ENCODE measurements around the gene CD83. TPM values are rescaled to one million over a fixed set of nuclear protein-coding genes. Genes with fewer than 3 reads are reported as not detected.
"Not testable (repeated sequence)": the region's sequence is repeated elsewhere in the genome, so short reads cannot be mapped to it uniquely, and the experiment has no call there.

CD83 gene
- total and polyA plus RNA-seq, 2 donors (not counting 1 experiment from before 2014, with no cell fraction given): 320 to 332 TPM

DNA sequence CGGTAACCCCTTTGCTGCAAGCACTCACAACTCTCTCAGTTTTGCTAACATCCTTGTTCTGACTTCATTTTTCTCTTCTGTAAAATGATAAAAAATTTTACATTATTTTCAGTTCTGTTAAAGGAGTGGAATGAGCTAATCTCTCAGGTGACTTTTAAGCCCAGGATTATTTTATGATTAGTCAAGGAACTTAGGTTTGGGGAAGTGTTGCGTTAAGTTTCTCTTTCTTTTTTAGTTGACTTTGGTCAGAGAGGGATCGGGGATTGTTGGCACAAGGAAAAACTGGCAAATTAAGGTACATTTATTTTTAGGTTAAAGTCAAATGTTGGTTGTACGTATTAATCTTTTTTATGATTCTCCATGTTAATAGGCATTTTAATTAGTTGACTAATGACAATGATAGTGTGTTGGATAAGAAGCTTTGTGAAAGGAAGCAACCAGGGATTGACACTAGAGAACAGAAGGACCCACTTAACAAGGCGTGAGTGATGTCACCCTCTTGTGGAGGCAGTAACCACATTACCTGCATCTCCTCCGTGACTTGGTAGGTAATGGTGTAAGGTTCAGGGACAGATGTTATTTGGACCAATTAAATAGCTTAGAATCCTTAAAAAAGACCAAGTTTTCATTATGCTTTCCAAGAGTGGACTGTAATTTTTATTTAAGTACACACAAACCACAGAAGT is 31.6 kb downstream of the CD83 start:
- Mint-ChIP-seq H3K27ac (no peak overlapping the region), H3K9me3 (ENCODE audit: insufficient read depth) (no peaks in the 10 kb centered on the region), H3K27me3 (no peaks in the 10 kb centered on the region), H3K4me1 (peaks cover 42% of the 10 kb centered on the region), H3K4me3 (peak overlapping the region; percentile 46)
- Histone ChIP-seq H3K36me3 (replicated peaks in 1 of 2; ENCODE audit: control extremely low read depth in 1 of 2, control insufficient read depth in 1 of 2, extremely low read depth in 1 of 2, insufficient read depth in 2 of 2, low read length in 1 of 2) (no peaks in the 10 kb centered on the region), H3K27ac (ENCODE audit: low read length in 2 of 2) (no peak overlapping the region), H3K27me3 (replicated peaks in 1 of 4; ENCODE audit: control extremely low read depth in 1 of 4, control insufficient read depth in 3 of 4, insufficient read depth in 4 of 4, low read length in 3 of 4) (no peaks in the 10 kb centered on the region), H3K4me2 (replicated peaks; ENCODE audit: low read depth, low read length, poor library complexity, severe bottlenecking) (peak overlapping the region; percentile 46), H4K20me1 (ENCODE audit: control insufficient read depth, insufficient read depth, low read length, poor library complexity, severe bottlenecking) (peaks cover 7% of the 10 kb centered on the region), H2AFZ (ENCODE audit: insufficient read depth, low read depth, low read length, poor library complexity, severe bottlenecking) (no peak overlapping the region), H3K9me3 (ENCODE audit: control extremely low read depth in 1 of 3, control insufficient read depth in 2 of 3, insufficient read depth in 1 of 3, low read length in 2 of 3) (no peaks in the 10 kb centered on the region), H3K4me3 (ENCODE audit: control extremely low read depth in 1 of 5, extremely low read depth in 1 of 5, insufficient read depth in 1 of 5, low read depth in 2 of 5, low read length in 4 of 5) (peak overlapping the region in 2 of 5 experiments; percentile 8 to 22), H3K79me2 (ENCODE audit: control insufficient read depth, insufficient read depth, low read length) (peaks cover 32% of the 10 kb centered on the region), H3K9ac (ENCODE audit: low read length) (peak overlapping the region; percentile 19), H3K4me1 (ENCODE audit: control insufficient read depth in 2 of 2, insufficient read depth in 2 of 2, low read length in 2 of 2) (peaks cover 16 to 17% of the 10 kb centered on the region in 2 donors)
- no peak for ATAC-seq (ENCODE audit: low read depth)
- no peak for TF ChIP-seq EZH2 (IDR thresholded peaks at IDR 0.05; ENCODE audit: borderline replicate concordance, insufficient read depth, low read depth, low read length, poor library complexity, severe bottlenecking)
- DNase-seq: peak; percentile 49
- intact Hi-C loops (cut with micrococcal nuclease): no loop called here
- CTCF ChIA-PET: interaction anchor here (0.6 to 3.1 kb wide), 6 partner anchors 19 to 241 kb away, joined by 3 to 16 read pairs (median 4); no protein-coding TSS in a partner anchor
- WGBS (ENCODE audit: insufficient coverage): 33% methylated on average over 1 of the region's 6 CpGs
- POLR2A ChIA-PET: no interaction called here

DNA sequence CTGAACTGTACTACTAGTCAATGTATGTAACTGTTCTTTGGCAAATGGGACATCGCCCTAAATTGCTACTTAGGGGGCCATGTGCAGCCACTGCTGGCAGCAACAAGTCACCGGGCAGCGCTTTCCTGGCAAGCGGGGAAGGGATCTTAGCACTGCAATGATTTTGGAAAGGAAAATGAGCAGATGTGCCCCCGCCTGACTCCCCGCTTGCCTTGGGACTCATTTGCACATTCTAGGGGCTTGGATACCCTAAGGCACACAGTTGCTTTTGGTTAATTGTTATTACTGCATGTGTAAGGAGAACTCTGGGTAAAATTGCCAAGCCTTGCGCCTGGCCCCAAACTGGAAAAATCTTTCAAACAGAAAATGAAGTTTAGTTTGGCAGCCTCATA is 32.2 kb downstream of the CD83 start:
- ATAC-seq (ENCODE audit: low read depth) (no peak), DNase-seq (no peak)
- Mint-ChIP-seq H3K4me1 (peaks cover 36% of the 10 kb centered on the region), H3K27me3 (no peaks in the 10 kb centered on the region), H3K27ac (no peak overlapping the region), H3K4me3 (no peak overlapping the region), H3K9me3 (ENCODE audit: insufficient read depth) (no peaks in the 10 kb centered on the region)
- TF ChIP-seq EZH2 (IDR thresholded peaks at IDR 0.05; ENCODE audit: borderline replicate concordance, insufficient read depth, low read depth, low read length, poor library complexity, severe bottlenecking): no peak
- TF ChIP-seq CTCF (IDR thresholded peaks at IDR 0.05): no peak
- 99% methylated on average over 7 of the region's 7 CpGs for WGBS (ENCODE audit: insufficient coverage)
- ChIA-PET POLR2A (no interaction called here), CTCF (interaction anchor here (0.9 to 3.1 kb wide), 3 partner anchors 64 to 241 kb away, joined by 3 to 16 read pairs (median 4); no protein-coding TSS in a partner anchor)
- Histone ChIP-seq H3K27me3 (replicated peaks in 1 of 4; ENCODE audit: control extremely low read depth in 1 of 4, control insufficient read depth in 3 of 4, insufficient read depth in 4 of 4, low read length in 3 of 4) (no peaks in the 10 kb centered on the region), H3K27ac (ENCODE audit: low read length in 2 of 2) (no peak overlapping the region), H4K20me1 (ENCODE audit: control insufficient read depth, insufficient read depth, low read length, poor library complexity, severe bottlenecking) (peaks cover 5% of the 10 kb centered on the region), H3K4me2 (replicated peaks; ENCODE audit: low read depth, low read length, poor library complexity, severe bottlenecking) (no peak overlapping the region), H2AFZ (ENCODE audit: insufficient read depth, low read depth, low read length, poor library complexity, severe bottlenecking) (no peak overlapping the region), H3K36me3 (replicated peaks in 1 of 2; ENCODE audit: control extremely low read depth in 1 of 2, control insufficient read depth in 1 of 2, extremely low read depth in 1 of 2, insufficient read depth in 2 of 2, low read length in 1 of 2) (no peaks in the 10 kb centered on the region), H3K9ac (ENCODE audit: low read length) (no peak overlapping the region), H3K4me1 (ENCODE audit: control insufficient read depth in 2 of 2, insufficient read depth in 2 of 2, low read length in 2 of 2) (peaks cover 11 to 12% of the 10 kb centered on the region in 2 donors), H3K79me2 (ENCODE audit: control insufficient read depth, insufficient read depth, low read length) (peaks cover 27% of the 10 kb centered on the region), H3K9me3 (ENCODE audit: control extremely low read depth in 1 of 3, control insufficient read depth in 2 of 3, insufficient read depth in 1 of 3, low read length in 2 of 3) (no peaks in the 10 kb centered on the region), H3K4me3 (ENCODE audit: control extremely low read depth in 1 of 5, extremely low read depth in 1 of 5, insufficient read depth in 1 of 5, low read depth in 2 of 5, low read length in 4 of 5) (no peak overlapping the region)
- intact Hi-C loops (cut with micrococcal nuclease): no loop called here

DNA sequence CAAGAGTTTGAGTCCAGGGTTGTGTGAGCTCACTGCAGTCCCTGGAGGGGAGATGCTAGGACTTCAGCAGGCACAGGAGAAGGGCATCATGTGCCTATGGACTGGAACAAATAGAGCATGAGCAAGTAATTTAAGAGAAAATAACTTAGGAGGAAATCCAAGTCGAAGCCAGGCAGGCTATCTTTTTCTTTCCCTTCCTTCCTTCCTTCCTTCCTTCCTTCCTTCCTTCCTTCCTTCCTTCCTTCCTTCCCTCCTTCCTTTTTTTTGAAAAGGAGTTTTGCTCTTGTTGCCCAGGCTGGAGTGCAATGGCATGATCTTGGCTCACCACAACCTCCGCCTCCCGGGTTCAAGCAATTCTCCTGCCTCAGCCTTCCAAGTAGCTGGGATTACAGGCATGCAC is 33.7 kb downstream of the CD83 start:
- H3K36me3 ChIP-seq (replicated peaks in 1 of 2; ENCODE audit: control extremely low read depth in 1 of 2, control insufficient read depth in 1 of 2, extremely low read depth in 1 of 2, insufficient read depth in 2 of 2, low read length in 1 of 2); H3K27me3 Mint-ChIP-seq; POLR2A ChIA-PET; H2AFZ ChIP-seq (ENCODE audit: insufficient read depth, low read depth, low read length, poor library complexity, severe bottlenecking); DNase-seq; H3K27ac ChIP-seq (ENCODE audit: low read length in 2 of 2); H3K9me3 Mint-ChIP-seq (ENCODE audit: insufficient read depth); H3K27me3 ChIP-seq (replicated peaks in 1 of 4; ENCODE audit: control extremely low read depth in 1 of 4, control insufficient read depth in 3 of 4, insufficient read depth in 4 of 4, low read length in 3 of 4); ATAC-seq (ENCODE audit: low read depth); H3K9me3 ChIP-seq (ENCODE audit: control extremely low read depth in 1 of 3, control insufficient read depth in 2 of 3, insufficient read depth in 1 of 3, low read length in 2 of 3); H3K4me3 Mint-ChIP-seq; H3K4me1 ChIP-seq (ENCODE audit: control insufficient read depth in 2 of 2, insufficient read depth in 2 of 2, low read length in 2 of 2); H3K4me3 ChIP-seq (ENCODE audit: control extremely low read depth in 1 of 5, extremely low read depth in 1 of 5, insufficient read depth in 1 of 5, low read depth in 2 of 5, low read length in 4 of 5); H3K4me2 ChIP-seq (replicated peaks; ENCODE audit: low read depth, low read length, poor library complexity, severe bottlenecking); H3K27ac Mint-ChIP-seq; CTCF ChIA-PET; H4K20me1 ChIP-seq (ENCODE audit: control insufficient read depth, insufficient read depth, low read length, poor library complexity, severe bottlenecking); H3K9ac ChIP-seq (ENCODE audit: low read length); intact Hi-C loops (cut with micrococcal nuclease): not testable (repeated sequence)
- WGBS (ENCODE audit: insufficient coverage): no CpG with 5 or more reads among the region's 3 CpGs
- H3K4me1 Mint-ChIP-seq: peaks cover 34% of the 10 kb centered on the region
- peaks cover 24% of the 10 kb centered on the region for H3K79me2 ChIP-seq (ENCODE audit: control insufficient read depth, insufficient read depth, low read length)

Measured in B cell (primary cell).